Measurements from ENCODE around the gene PPP1R14C.
"Not testable (repeated sequence)": the region's sequence is repeated elsewhere in the genome, so short reads cannot be mapped to it uniquely, and the experiment has no call there.

PPP1R14C gene

GRCh38 chr6:150179030-150179429 is 36.2 kb downstream of the PPP1R14C start:
- TF ChIP-seq CTCF (IDR thresholded peaks at IDR 0.05; ENCODE audit: control insufficient read depth, insufficient read depth, low read depth, low read length, missing control alignments) = no peak
- DNase-seq (ENCODE audit: low read depth) = no peak
- H3K4me3 ChIP-seq (ENCODE audit: control insufficient read depth, low read depth, low read length) = no peak overlapping the region

- not testable (repeated sequence) for H3K4me3 ChIP-seq (ENCODE audit: control insufficient read depth, low read depth, low read length); DNase-seq (ENCODE audit: low read depth)
Measured at GRCh38 chr6:150179907-150180424, 37.1 kb downstream of the PPP1R14C start.

DNA sequence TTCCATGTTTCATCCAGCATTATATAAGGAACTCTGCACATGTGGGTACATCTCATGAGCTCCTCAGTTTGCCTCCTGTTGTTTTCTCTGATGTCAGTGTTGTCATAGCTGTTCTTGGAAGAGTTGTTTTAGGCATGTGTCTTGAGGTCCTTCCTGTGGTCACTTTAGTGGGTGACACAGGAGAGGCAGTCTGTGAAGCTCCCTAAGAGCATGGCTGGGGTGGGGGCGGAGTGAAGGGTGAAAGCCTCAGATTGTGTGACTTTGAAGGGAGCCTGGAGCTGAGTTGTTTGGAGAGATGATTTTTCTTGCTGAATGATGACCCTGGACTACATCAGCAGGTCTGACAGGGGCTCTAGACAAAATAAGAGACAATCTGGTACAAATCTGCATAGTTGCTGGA is 37.7 kb downstream of the PPP1R14C start:
- no peak overlapping the region for H3K4me3 ChIP-seq (ENCODE audit: control insufficient read depth, low read depth, low read length)
- no peak for DNase-seq (ENCODE audit: low read depth)
- TF ChIP-seq CTCF (IDR thresholded peaks at IDR 0.05; ENCODE audit: control insufficient read depth, insufficient read depth, low read depth, low read length, missing control alignments) = no peak

DNA sequence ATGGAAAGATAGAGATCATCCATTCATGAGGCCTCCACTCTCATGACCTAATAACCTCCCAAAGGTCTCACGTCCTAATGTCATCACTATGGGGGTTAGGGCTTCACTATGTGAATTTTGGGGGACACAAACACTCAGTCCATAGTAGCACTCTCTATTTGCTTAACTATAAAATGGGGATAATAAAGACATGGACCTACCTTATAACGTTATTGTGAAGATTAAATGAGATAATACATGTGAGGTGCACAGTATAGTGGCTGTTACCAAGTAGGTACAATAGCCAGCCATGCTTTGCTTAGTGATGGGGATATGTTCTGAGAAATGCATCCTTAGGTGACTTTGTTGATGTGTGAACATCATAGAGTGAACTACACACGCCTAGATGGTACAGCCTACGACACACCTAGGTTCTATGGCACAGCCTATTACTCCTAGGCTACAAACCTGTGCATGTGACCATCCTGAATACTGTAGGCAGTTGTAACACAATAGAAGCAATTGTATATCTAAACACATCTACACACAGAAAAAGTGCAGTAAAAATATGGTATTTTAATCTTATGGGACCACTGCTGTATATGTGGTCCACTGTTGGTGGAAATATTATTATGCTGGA is 39.7 kb downstream of the PPP1R14C start:
- no peak overlapping the region for H3K4me3 ChIP-seq (ENCODE audit: control insufficient read depth, low read depth, low read length)

GRCh38 chr6:150183105-150183504 is 40.3 kb downstream of the PPP1R14C start:
- DNase-seq (ENCODE audit: low read depth) = no peak
- TF ChIP-seq CTCF (IDR thresholded peaks at IDR 0.05; ENCODE audit: control insufficient read depth, insufficient read depth, low read depth, low read length, missing control alignments) = no peak
- no peak overlapping the region for H3K4me3 ChIP-seq (ENCODE audit: control insufficient read depth, low read depth, low read length)

More for the DNA sequence above, 39.7 kb downstream of the PPP1R14C start:
- no peak for TF ChIP-seq CTCF (IDR thresholded peaks at IDR 0.05; ENCODE audit: control insufficient read depth, insufficient read depth, low read depth, low read length, missing control alignments)
- DNase-seq (ENCODE audit: low read depth) = no peak

DNA sequence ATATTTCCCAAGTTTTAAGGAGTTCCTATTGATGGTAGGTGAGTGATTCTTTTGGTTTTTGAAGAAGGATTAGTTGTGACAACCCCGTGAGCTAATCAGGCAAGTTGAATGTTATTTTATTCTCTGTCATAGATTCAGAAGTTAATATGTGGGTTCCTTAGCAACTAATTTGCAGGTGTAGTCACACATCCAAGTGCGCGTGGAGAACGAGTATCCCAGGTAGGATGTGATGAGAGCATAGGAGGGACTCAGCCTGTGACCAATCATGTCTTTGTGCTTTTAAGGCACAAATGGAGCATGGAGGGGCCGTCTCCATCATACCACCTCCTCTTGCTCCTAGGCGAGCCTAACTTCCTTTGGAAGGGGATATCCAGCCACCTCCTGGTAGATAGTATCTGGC is 41.1 kb downstream of the PPP1R14C start:
- DNase-seq (ENCODE audit: low read depth) = no peak
- no peak for TF ChIP-seq CTCF (IDR thresholded peaks at IDR 0.05; ENCODE audit: control insufficient read depth, insufficient read depth, low read depth, low read length, missing control alignments)
- no peak overlapping the region for H3K4me3 ChIP-seq (ENCODE audit: control insufficient read depth, low read depth, low read length)

- TF ChIP-seq CTCF (IDR thresholded peaks at IDR 0.05; ENCODE audit: control insufficient read depth, insufficient read depth, low read depth, low read length, missing control alignments) = no peak
- no peak overlapping the region for H3K4me3 ChIP-seq (ENCODE audit: control insufficient read depth, low read depth, low read length)
- no peak for DNase-seq (ENCODE audit: low read depth)
Measured at GRCh38 chr6:150184850-150185731, 42.2 kb downstream of the PPP1R14C start.
